NCI-H1694 (cell line): ENCODE data around the gene SH2D6.
"Not testable (repeated sequence)": the region's sequence is repeated elsewhere in the genome, so short reads cannot be mapped to it uniquely, and the experiment has no call there.

Experiments
- DNase-seq: peaks from one replicate; lab custom pipeline; 2025; lab: John Stamatoyannopoulos, UW

The SH2D6 gene

DNA sequence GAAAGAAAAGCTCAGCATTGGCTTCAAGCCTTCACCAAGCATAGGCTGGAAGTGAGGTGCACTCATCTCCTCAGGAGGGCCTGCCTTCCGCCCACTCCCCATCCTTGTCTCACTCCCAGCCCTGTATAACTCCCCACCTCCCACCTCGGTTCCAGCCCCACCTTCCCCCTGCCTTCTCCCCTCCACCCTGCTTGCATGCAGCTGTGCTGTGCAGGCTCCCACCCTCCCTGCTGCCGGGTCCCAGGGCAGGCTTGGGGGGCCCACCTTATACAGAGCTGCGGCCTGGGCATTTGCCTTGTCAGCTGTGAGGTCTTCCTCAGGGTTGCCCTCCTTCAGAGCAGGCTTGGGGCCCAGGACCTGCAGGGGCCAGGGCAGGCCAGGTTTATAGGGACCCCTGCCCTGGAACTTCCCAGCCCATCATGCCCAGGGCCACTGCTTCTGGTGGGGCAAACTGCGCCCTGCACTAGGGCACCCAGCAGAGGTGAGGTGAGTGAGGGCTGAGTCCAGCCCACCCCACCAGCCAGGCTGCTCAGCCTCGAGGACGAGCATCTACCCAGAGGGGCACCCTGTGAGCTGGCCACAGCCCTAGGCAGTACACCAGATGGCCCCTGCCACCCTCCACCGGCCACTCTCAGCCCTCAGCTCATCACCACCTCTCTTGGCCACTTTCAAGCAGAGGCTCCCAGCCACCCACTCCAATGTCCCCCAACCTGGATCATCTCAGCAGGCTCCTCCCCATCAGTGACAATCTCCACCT, 19.9 kb upstream of the SH2D6 start:
- DNase-seq = no peak

GRCh38 chr2:85399183-85399455, 19.4 kb upstream of the SH2D6 start:
- DNase-seq = no peak

GRCh38 chr2:85400023-85400422, 18.5 kb upstream of the SH2D6 start:
- no peak for DNase-seq

DNA sequence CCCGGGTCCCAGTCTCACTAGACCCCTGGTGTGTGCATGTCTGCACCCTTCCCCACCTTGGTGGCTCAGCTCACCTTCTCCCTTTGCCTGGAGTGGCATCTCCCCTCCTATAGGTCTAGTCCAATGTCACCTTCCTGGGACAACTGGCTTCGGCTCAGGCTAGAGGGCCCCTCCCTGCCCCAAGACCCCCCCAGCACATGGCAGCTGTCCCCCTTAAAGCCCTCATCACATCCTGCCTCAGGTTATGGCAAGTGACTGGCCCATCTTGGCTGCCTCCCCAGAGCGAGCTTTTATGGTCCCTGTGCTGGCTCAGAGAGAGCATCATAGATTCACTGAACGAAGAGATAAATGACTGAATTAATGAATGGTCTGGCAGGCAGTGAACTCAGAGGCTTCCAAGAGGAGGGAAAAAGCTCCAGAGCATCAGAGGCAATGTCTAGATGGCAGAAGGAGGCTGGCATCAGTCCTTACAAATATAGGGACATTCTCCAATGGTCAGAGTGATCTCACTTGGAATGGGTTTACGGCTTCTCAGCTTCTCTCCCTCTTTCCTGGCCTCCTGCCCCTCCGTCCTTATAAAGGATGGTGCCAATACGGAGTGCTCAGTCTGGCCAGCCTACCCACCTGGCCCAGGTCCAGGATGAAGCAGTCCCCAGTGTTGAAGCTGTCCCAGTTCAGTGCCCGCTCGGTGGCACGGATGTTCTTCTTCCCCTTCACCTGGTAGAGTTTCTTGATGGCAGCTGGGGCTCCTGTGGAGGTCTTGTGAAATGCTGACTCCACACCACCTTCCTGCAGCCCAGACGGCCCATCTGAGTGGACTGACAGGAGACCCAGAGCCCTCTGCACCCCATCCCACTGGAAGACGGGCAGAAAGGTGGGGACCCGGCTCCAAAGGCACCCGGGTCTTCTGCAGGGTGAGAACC, 17.7 kb upstream of the SH2D6 start:
- DNase-seq = no peak

- DNase-seq = no peak
These were observed 17.1 kb upstream of the SH2D6 start for GRCh38 chr2:85401464-85401805.

DNA sequence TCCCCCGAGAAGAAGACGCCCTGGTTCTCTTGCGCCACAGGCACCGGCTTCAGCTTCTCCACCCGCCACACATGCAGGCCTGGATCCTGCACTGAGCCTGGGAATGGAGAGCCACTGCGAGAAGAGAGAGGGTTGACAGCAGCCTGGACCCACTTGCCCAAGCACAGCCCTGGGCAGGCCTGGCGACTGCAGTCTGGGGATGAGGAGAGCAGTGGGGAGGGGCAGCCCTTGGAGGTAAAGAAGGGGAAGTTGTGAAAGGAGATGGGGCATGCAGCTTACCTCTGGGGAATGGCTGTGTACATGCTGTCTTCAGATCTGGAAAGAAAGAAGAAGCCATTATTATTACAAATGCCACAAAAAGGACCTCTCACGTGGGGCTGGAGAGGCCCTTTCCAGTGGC, 16.7 kb upstream of the SH2D6 start:
- DNase-seq = no peak

GRCh38 chr2:85405201-85406059, 13.1 kb upstream of the SH2D6 start:
- DNase-seq = peak; percentile 94

- DNase-seq = no peak
These were observed 8.5 kb upstream of the SH2D6 start, which contains the start of gene CAPG for GRCh38 chr2:85409845-85410583. TSS of gene CAPG (minus strand) at chr2:85410366. CDS start at chr2:85402145, 8,221 bp downstream.

GRCh38 chr2:85410584-85411404, 7.7 kb upstream of the SH2D6 start:
- no peak for DNase-seq

- no peak for DNase-seq
These were observed 7.1 kb upstream of the SH2D6 start for GRCh38 chr2:85411405-85411748.

- no peak for DNase-seq
These were observed 4.7 kb upstream of the SH2D6 start for GRCh38 chr2:85413592-85414420.

DNA sequence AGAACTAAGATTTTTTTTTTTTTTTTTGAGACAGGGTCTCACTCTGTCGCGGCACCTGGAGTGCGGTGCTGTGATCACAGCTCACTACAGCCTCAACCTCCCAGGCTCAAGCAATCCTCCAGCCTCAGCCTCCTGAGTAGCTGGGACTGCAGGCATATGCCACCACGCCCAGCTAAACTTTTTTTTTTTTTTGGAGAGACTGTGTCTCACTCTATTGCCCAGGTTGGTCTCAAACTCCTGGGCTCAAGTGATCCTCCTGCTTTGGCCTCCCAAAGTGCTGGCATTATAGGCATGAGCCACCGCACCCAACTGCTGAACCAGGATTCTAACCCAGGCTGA, 4.1 kb upstream of the SH2D6 start:
- not testable (repeated sequence) for DNase-seq

- DNase-seq = no peak
These were observed 3.6 kb upstream of the SH2D6 start for GRCh38 chr2:85414761-85415553.

DNA sequence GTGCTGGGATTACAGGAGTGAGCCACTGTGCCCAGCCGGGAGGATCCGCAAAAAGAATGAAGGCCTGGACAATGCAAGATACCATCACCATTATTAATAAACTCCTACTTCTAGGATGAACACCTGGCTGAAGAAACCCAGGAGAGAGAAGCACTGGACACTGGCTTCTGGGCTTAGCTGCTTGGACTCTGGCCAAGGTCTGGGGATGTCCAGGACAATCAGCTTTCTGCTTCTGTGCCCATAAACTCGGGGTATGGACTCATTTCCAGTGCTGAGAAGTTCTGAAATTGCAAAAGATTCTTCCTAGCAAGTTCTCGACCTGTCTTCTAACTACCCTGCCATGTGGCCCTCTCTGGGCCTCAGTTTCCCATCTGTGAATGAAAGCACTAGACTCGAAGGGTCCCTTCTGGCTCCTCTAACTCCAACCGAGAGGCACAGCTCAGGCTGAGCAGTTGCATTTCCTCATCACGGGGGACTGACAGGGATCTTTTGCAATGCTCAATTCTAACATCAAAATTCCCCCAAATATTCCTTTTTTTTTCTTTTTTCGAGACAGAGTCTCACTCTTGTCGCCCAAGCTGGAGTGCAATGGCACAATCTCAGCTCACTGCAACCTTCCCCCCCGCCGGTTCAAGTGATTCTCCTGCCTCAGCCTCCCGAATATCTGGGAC, 2.4 kb upstream of the SH2D6 start:
- no peak for DNase-seq

- DNase-seq = no peak
These were observed 628 bp downstream of the SH2D6 start for GRCh38 chr2:85419009-85419675.

- peak; percentile 92 for DNase-seq
These were observed 2.2 kb downstream of the SH2D6 start for GRCh38 chr2:85420536-85421259.

- DNase-seq = no peak
These were observed 3.0 kb downstream of the SH2D6 start for GRCh38 chr2:85421260-85422071.
